Liver (tissue), 9 donors: ENCODE results near the gene COL10A1. TPM values are rescaled to one million over a fixed set of nuclear protein-coding genes. Genes with fewer than 3 reads are reported as not detected.

ENCODE experiments used
- DNase-seq: peaks from one replicate; pipeline ENCODE4 v3.0.0-alpha.2; 2017; ENCODE audit warnings: low spot score
- H3K27ac ChIP-seq, 2 donors: one replicate each; pipeline ENCODE4 v1.7.0; 2013; ENCODE audit warnings: inconsistent platforms in 2 of 2, low read length in 2 of 2, control low read depth in 1 of 2, low read depth in 1 of 2, mild to moderate bottlenecking in 1 of 2
- H3K27me3 ChIP-seq, 4 donors: one replicate each; pipeline versions ENCODE4 v1.6.1 to v1.7.0; 2013; ENCODE audit warnings: low read length in 3 of 4, inconsistent platforms in 1 of 4, mild to moderate bottlenecking in 1 of 4, moderate library complexity in 1 of 4; ENCODE audit not compliant: control insufficient read depth in 4 of 4, insufficient read depth in 4 of 4
- H3K36me3 ChIP-seq, 4 donors: one replicate each; pipeline versions ENCODE4 v1.6.1 to v1.7.0; 2013; ENCODE audit warnings: low read length in 3 of 4, mild to moderate bottlenecking in 3 of 4, low read depth in 1 of 4, moderate library complexity in 1 of 4; ENCODE audit not compliant: control insufficient read depth in 4 of 4, insufficient read depth in 3 of 4
- H3K4me1 ChIP-seq, 4 donors: one replicate each; pipeline versions ENCODE4 v1.6.1 to v1.7.0; 2013; ENCODE audit warnings: low read length in 3 of 4, mild to moderate bottlenecking in 3 of 4, moderate library complexity in 1 of 4; ENCODE audit not compliant: control insufficient read depth in 4 of 4, insufficient read depth in 4 of 4
- H3K4me3 ChIP-seq, 3 donors: one replicate each; pipeline versions ENCODE4 v1.6.1 to v1.7.0; 2013; ENCODE audit warnings: low read length in 3 of 3, control low read depth in 1 of 3, low read depth in 1 of 3, mild to moderate bottlenecking in 1 of 3
- H3K9ac ChIP-seq, 2 donors: one replicate each; pipeline ENCODE4 v1.7.0; 2013; ENCODE audit warnings: low read length in 2 of 2, mild to moderate bottlenecking in 2 of 2, moderate library complexity in 2 of 2, control low read depth in 1 of 2, low read depth in 1 of 2
- H3K9me3 ChIP-seq, 4 donors: one replicate each; pipeline versions ENCODE4 v1.6.1 to v1.7.0; 2013; ENCODE audit warnings: low read length in 3 of 4; ENCODE audit not compliant: control insufficient read depth in 4 of 4
- ATF3 ChIP-seq: IDR thresholded peaks from 2 replicates; pipeline ENCODE4 v1.6.1; 2016; ENCODE audit warnings: antibody characterized with exemption
- CTCF ChIP-seq: fragments of 150-350 bp; IDR thresholded peaks from 2 replicates; pipeline ENCODE4 v1.5.1; 2017; ENCODE audit warnings: improper control_type of control experiment, low read depth, low read length; ENCODE audit not compliant: missing input control
- EGR1 ChIP-seq, 2 donors: IDR thresholded peaks; 2 replicates each; pipeline ENCODE4 v1.6.1; 2016 to 2018; ENCODE audit warnings: antibody characterized with exemption in 2 of 2, low read depth in 2 of 2
- FOXA1 ChIP-seq: IDR thresholded peaks from 2 replicates; pipeline ENCODE4 v1.6.1; 2016; ENCODE audit warnings: antibody characterized with exemption
- FOXA2 ChIP-seq: IDR thresholded peaks from 2 replicates; pipeline ENCODE4 v1.6.1; 2016; ENCODE audit warnings: antibody characterized with exemption
- GABPA ChIP-seq, 2 donors: IDR thresholded peaks in 1 of 2; conservative IDR thresholded peaks in 1 of 2; 2 replicates each; pipeline ENCODE4 v1.6.1; 2016; ENCODE audit warnings: antibody characterized with exemption in 2 of 2, mild to moderate bottlenecking in 1 of 2, moderate library complexity in 1 of 2
- HNF4A ChIP-seq, 2 donors: conservative IDR thresholded peaks; 2 replicates each; pipeline ENCODE4 v1.6.1; 2016; ENCODE audit warnings: antibody characterized with exemption in 2 of 2, mild to moderate bottlenecking in 2 of 2
- HNF4G ChIP-seq: IDR thresholded peaks from 2 replicates; pipeline ENCODE4 v1.6.1; 2016; ENCODE audit warnings: antibody characterized with exemption
- JUND ChIP-seq, 2 donors: IDR thresholded peaks; 2 replicates each; pipeline ENCODE4 v1.6.1; 2016; ENCODE audit warnings: antibody characterized with exemption in 2 of 2
- MAX ChIP-seq: IDR thresholded peaks from 2 replicates; pipeline ENCODE4 v1.6.1; 2016; ENCODE audit warnings: antibody characterized with exemption
- NR2F2 ChIP-seq: IDR thresholded peaks from 2 replicates; pipeline ENCODE4 v1.6.1; 2016; ENCODE audit warnings: antibody characterized with exemption
- RAD21 ChIP-seq, 2 donors: IDR thresholded peaks; 2 replicates each; pipeline ENCODE4 v1.6.1; 2016; ENCODE audit warnings: antibody characterized with exemption in 2 of 2, mild to moderate bottlenecking in 2 of 2
- REST ChIP-seq: IDR thresholded peaks from 2 replicates; pipeline ENCODE4 v1.6.1; 2016; ENCODE audit warnings: antibody characterized with exemption, mild to moderate bottlenecking
- RXRA ChIP-seq, 2 donors: IDR thresholded peaks; 2 replicates each; pipeline ENCODE4 v1.6.1; 2017 to 2018; ENCODE audit warnings: antibody characterized with exemption in 2 of 2, mild to moderate bottlenecking in 1 of 2
- SP1 ChIP-seq: IDR thresholded peaks from 2 replicates; pipeline ENCODE4 v1.6.1; 2018; ENCODE audit warnings: antibody characterized with exemption, mild to moderate bottlenecking
- TAF1 ChIP-seq: conservative IDR thresholded peaks from 2 replicates; pipeline ENCODE4 v1.6.1; 2016; ENCODE audit warnings: antibody characterized with exemption, mild to moderate bottlenecking
- YY1 ChIP-seq: IDR thresholded peaks from 2 replicates; pipeline ENCODE4 v1.6.1; 2016; ENCODE audit warnings: antibody characterized with exemption, mild to moderate bottlenecking
- ZBTB33 ChIP-seq: IDR thresholded peaks from 2 replicates; pipeline ENCODE4 v1.6.1; 2016; ENCODE audit warnings: antibody characterized with exemption
- WGBS: extraction: QIAGEN DNeasy Blood & Tissue Kit; methylation state at CpG from one replicate; pipeline ENCODE4 v1.1.7; 2013; 5-methylcytosine and 5-hydroxymethylcytosine counted together
- polyA plus RNA-seq, 2 donors: library from polyadenylated mRNA; stranded (reverse) in 1 of 2; unstranded in 1 of 2; fragments of 200-250 nt in 1 of 2; fragments of >200 nt in 1 of 2; fragmentation: Nextera tagmentation in 1 of 2; extraction: Ambion mirVana in 1 of 2; gene quantifications; one replicate each; pipeline versions ENCODE4 v1.2.1 to v1.2.3, GENCODE V29; 2013 to 2015
- total RNA-seq, 2 donors: library from RNA; depleted of rRNA; stranded (reverse); fragments of >200 nt; gene quantifications; one replicate each; pipeline ENCODE4 v1.2.3, GENCODE V29; 2014
- donor health status: healthy.
- donor health status: healthy.
- donor health status: healthy.
- donor health status: healthy.
- donor health status: healthy.

COL10A1 gene
- total and polyA plus RNA-seq, 4 donors: 0.01 to 0.15 TPM; not detected in 2

GRCh38 chr6:116100419-116101301 is 25.3 kb downstream of the COL10A1 start, which contains the start of gene NT5DC1:
NT5DC1 (plus strand) TSS chr6:116100853; CDS start chr6:116100931, 78 bp downstream.
- H3K9ac ChIP-seq: peak within 1 kb of the TSS; percentile 59 to 65
- peak within 1 kb of the TSS; percentile 83 to 97 for H3K27ac ChIP-seq
- under 1% methylated on average over 87 of the region's 87 CpGs for WGBS
- no peaks in the 10 kb centered on the region for H3K27me3 ChIP-seq
- H3K9me3 ChIP-seq: no peaks in the 10 kb centered on the region
- TF ChIP-seq TAF1 (no peak), NR2F2 (peak; percentile 30), RAD21 (IDR thresholded peaks at IDR 0.05) (peak; percentile 18 to 50), REST (peak; percentile 30), HNF4G (no peak), ZBTB33 (no peak), GABPA (IDR thresholded peaks at IDR 0.05 in 1 of 2, conservative IDR thresholded peaks at IDR 0.05 in 1 of 2) (no peak), RXRA (IDR thresholded peaks at IDR 0.05) (peak in 1 of 2 donors; percentile 11), FOXA2 (no peak), SP1 (no peak), YY1 (peak; percentile 86), ATF3 (no peak), EGR1 (IDR thresholded peaks at IDR 0.05; ENCODE audit: low read depth in 2 of 2) (no peak), MAX (no peak), JUND (IDR thresholded peaks at IDR 0.05) (no peak), CTCF (peak; percentile 1), FOXA1 (no peak), HNF4A (conservative IDR thresholded peaks at IDR 0.05) (peak; percentile 35 to 38)
- H3K36me3 ChIP-seq: no peaks in the 10 kb centered on the region
- H3K4me1 ChIP-seq: peaks cover 1 to 62% (median 54%) of the 10 kb centered on the region in 4 donors
- DNase-seq: peak; percentile 82
- H3K4me3 ChIP-seq: peak within 1 kb of the TSS; percentile 80 to 84 (median 82)
